ENCODE data around the gene APBB1. TPM values are rescaled to one million over a fixed set of nuclear protein-coding genes. Genes with fewer than 3 reads are reported as not detected.

Gene APBB1
- total and polyA plus RNA-seq, 7 experiments from 2014 or later: 46.9 to 293 (median 173) TPM

DNA sequence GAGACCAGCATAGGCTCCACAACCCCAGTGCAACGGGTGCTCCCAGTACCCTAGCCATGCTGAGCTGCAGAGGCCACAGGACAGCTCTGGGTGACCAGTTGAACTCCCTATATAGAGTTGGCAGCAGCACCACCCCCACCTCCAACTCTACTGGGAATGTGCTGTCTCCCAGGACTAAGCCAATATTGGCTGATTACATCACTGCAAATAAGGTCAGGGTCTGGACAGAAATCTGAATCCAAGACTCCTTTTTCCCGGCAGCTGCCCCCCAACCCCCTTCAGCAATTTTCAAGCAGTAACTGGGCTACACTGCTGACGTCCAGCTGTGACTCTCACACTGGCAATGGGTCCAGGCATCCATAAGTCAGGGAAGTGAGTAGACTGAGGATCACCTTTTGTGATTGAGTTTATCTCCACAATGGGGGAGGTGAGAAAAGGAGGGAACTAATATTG, 22.0 kb upstream of the APBB1 start, which contains the start of gene HPX:
Gene HPX, minus strand, starts transcription at position 82 of the 453 bp plus-strand sequence. Its CDS starts 24 bp downstream, at position 58.
- intact Hi-C loops (cut with micrococcal nuclease): loop anchor here (5.0 kb wide), 3 partner anchors 41 to 189 kb away; partner anchors contain the start of genes ARFIP2 (in 1 of the 2) and TIMM10B (in 1 of the 2)
- Mint-ChIP-seq H3K4me3 (no peak within 1 kb of the TSS), H3K27me3 (peaks cover 0 to 7% (median 0%) of the 10 kb centered on the region in 5 donors)

GRCh38 chr11:6438979-6439571, 20.2 kb upstream of the APBB1 start:
- DNase-seq (peak in 5 of 9 donors; percentile 18 to 39 (median 30)), ATAC-seq (peak; percentile 67)
- intact Hi-C loops (cut with micrococcal nuclease): loop anchor here (1.0 to 5.0 kb wide), 6 partner anchors 20 to 244 kb away; partner anchors contain the start of genes APBB1 (in 2 of the 2), ARFIP2 (in 1 of the 2), MRPL17 (in 1 of the 2) and TIMM10B (in 1 of the 2)
- Mint-ChIP-seq H3K4me3 (no peak overlapping the region), H3K36me3 (peaks cover 0 to 3% (median 0%) of the 10 kb centered on the region in 5 donors), H3K4me1 (peaks cover 0 to 10% (median 4%) of the 10 kb centered on the region in 7 donors), H3K9me3 (no peaks in the 10 kb centered on the region), H3K27me3 (no peaks in the 10 kb centered on the region), H3K27ac (no peak overlapping the region)
- Histone ChIP-seq H3K9me3 (ENCODE audit: control insufficient read depth in 2 of 3, low read length in 3 of 3) (no peaks in the 10 kb centered on the region), H3K4me1 (ENCODE audit: control insufficient read depth in 2 of 2, insufficient read depth in 2 of 2, low read length in 2 of 2) (peaks cover 22 to 30% of the 10 kb centered on the region in 2 donors), H3K4me3 (ENCODE audit: low read length) (no peak overlapping the region), H3K27me3 (ENCODE audit: control insufficient read depth in 2 of 2, insufficient read depth in 2 of 2, low read length in 2 of 2) (no peaks in the 10 kb centered on the region), H3K36me3 (ENCODE audit: control insufficient read depth in 2 of 3, insufficient read depth in 3 of 3, low read length in 3 of 3) (no peaks in the 10 kb centered on the region), H3K27ac (ENCODE audit: low read depth, low read length) (no peak overlapping the region)
- POLR2A ChIA-PET: interaction anchor here (0.8 to 2.9 kb wide), 7 partner anchors 21 to 60 kb away, joined by 3 to 26 read pairs (median 8); partner anchors contain the start of genes APBB1, ARFIP2 and TIMM10B
- CTCF ChIA-PET: interaction anchor here (0.9 to 13.9 kb wide), 5 partner anchors 12 to 66 kb away, joined by 3 to 573 read pairs (median 3); partner anchors contain the start of gene SMPD1

More for the DNA sequence above, 22.0 kb upstream of the APBB1 start, which contains the start of gene HPX:
- peak within 1 kb of the TSS in 1 of 9 donors; percentile 28 for H3K27ac Mint-ChIP-seq
- H3K4me3 ChIP-seq (ENCODE audit: low read length): no peak within 1 kb of the TSS
- H3K27me3 ChIP-seq (ENCODE audit: control insufficient read depth in 2 of 2, insufficient read depth in 2 of 2, low read length in 2 of 2): no peaks in the 10 kb centered on the region
- H3K9me3 Mint-ChIP-seq: no peaks in the 10 kb centered on the region
- peaks cover 0 to 7% (median 1%) of the 10 kb centered on the region in 7 donors for H3K4me1 Mint-ChIP-seq
- no peaks in the 10 kb centered on the region for H3K36me3 ChIP-seq (ENCODE audit: control insufficient read depth in 2 of 3, insufficient read depth in 3 of 3, low read length in 3 of 3)
- POLR2A ChIA-PET: interaction anchor here (0.6 to 6.1 kb wide), 6 partner anchors 12 to 216 kb away, joined by 3 to 73 read pairs (median 3); partner anchors contain the start of gene SMPD1
- ATAC-seq: no peak
- H3K36me3 Mint-ChIP-seq: peaks cover 0 to under 1% (median 0%) of the 10 kb centered on the region in 5 donors
- H3K9me3 ChIP-seq (ENCODE audit: control insufficient read depth in 2 of 3, low read length in 3 of 3): no peaks in the 10 kb centered on the region
- DNase-seq: no peak
- H3K27ac ChIP-seq (ENCODE audit: low read depth, low read length): no peak within 1 kb of the TSS
- peaks cover 22 to 30% of the 10 kb centered on the region in 2 donors for H3K4me1 ChIP-seq (ENCODE audit: control insufficient read depth in 2 of 2, insufficient read depth in 2 of 2, low read length in 2 of 2)
- CTCF ChIA-PET: interaction anchor here (1.0 to 13.9 kb wide), 8 partner anchors 10 to 65 kb away, joined by 3 to 573 read pairs (median 4); partner anchors contain the start of genes APBB1 and SMPD1

DNA sequence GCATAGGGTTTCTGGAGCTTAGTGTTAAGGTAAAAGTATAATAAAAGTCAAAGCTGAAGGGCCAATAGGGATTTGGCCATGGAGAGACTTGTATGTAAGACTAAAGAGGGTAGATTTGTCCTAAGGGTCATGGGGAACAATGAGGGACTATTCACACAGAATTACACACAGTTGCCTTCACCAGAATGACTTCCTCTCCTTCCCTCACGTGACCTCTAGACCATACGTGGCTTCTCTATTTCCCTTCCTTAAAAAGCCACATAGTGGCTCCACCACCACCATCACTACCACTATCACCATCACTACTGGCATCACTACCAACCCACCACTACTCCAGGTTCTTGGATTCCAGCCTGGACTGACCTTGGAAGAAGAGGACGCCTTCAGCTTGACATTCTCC, 19.1 kb upstream of the APBB1 start:
- Histone ChIP-seq H3K4me1 (ENCODE audit: control insufficient read depth in 2 of 2, insufficient read depth in 2 of 2, low read length in 2 of 2) (peaks cover 22 to 25% of the 10 kb centered on the region in 2 donors), H3K9me3 (ENCODE audit: control insufficient read depth in 2 of 3, low read length in 3 of 3) (no peaks in the 10 kb centered on the region), H3K4me3 (ENCODE audit: low read length) (no peak overlapping the region), H3K27me3 (ENCODE audit: control insufficient read depth in 2 of 2, insufficient read depth in 2 of 2, low read length in 2 of 2) (no peaks in the 10 kb centered on the region), H3K27ac (ENCODE audit: low read depth, low read length) (no peak overlapping the region), H3K36me3 (ENCODE audit: control insufficient read depth in 2 of 3, insufficient read depth in 3 of 3, low read length in 3 of 3) (no peaks in the 10 kb centered on the region)
- DNase-seq: peak in 1 of 9 donors; percentile 12
- H3K4me1 Mint-ChIP-seq: peaks cover 0 to 10% (median 4%) of the 10 kb centered on the region in 7 donors
- H3K27me3 Mint-ChIP-seq: peaks cover 0 to 4% (median 0%) of the 10 kb centered on the region in 5 donors
- no peak overlapping the region for H3K27ac Mint-ChIP-seq
- ChIA-PET CTCF (interaction anchor here (0.5 to 13.9 kb wide), 6 partner anchors 17 to 77 kb away, joined by 3 to 573 read pairs (median 3); partner anchors contain the start of gene SMPD1), POLR2A (interaction anchor here (0.7 to 2.9 kb wide), 10 partner anchors 11 to 59 kb away, joined by 3 to 26 read pairs (median 4); partner anchors contain the start of gene APBB1)
- peaks cover 0 to 3% (median 0%) of the 10 kb centered on the region in 5 donors for H3K36me3 Mint-ChIP-seq
- no peak overlapping the region for H3K4me3 Mint-ChIP-seq
- intact Hi-C loops (cut with micrococcal nuclease): loop anchor here (1.0 to 5.0 kb wide), 5 partner anchors 19 to 43 kb away; partner anchors contain the start of genes APBB1 (in 2 of the 2), ARFIP2 (in 1 of the 2), TIMM10B (in 1 of the 2) and TRIM3 (in 1 of the 2)
- peak; percentile 71 for ATAC-seq
- H3K9me3 Mint-ChIP-seq: no peaks in the 10 kb centered on the region

- Histone ChIP-seq H3K27me3 (ENCODE audit: control insufficient read depth in 2 of 2, insufficient read depth in 2 of 2, low read length in 2 of 2) (no peaks in the 10 kb centered on the region), H3K4me3 (ENCODE audit: low read length) (no peak overlapping the region), H3K9me3 (ENCODE audit: control insufficient read depth in 2 of 3, low read length in 3 of 3) (no peaks in the 10 kb centered on the region), H3K27ac (ENCODE audit: low read depth, low read length) (no peak overlapping the region), H3K4me1 (ENCODE audit: control insufficient read depth in 2 of 2, insufficient read depth in 2 of 2, low read length in 2 of 2) (peaks cover 22 to 25% of the 10 kb centered on the region in 2 donors), H3K36me3 (ENCODE audit: control insufficient read depth in 2 of 3, insufficient read depth in 3 of 3, low read length in 3 of 3) (no peaks in the 10 kb centered on the region)
- intact Hi-C loops (cut with micrococcal nuclease): loop anchor here in 1 of 2 donors (5.0 kb wide), 1 partner anchor 35 kb away; the partner anchor contains the start of gene TRIM3
- CTCF ChIA-PET: interaction anchor here (0.9 to 13.9 kb wide), 4 partner anchors 16 to 56 kb away, joined by 3 to 573 read pairs (median 44); partner anchors contain the start of gene SMPD1
- POLR2A ChIA-PET: interaction anchor here (0.6 to 2.9 kb wide), 13 partner anchors 10 to 170 kb away, joined by 3 to 26 read pairs (median 4); partner anchors contain the start of gene APBB1
- Mint-ChIP-seq H3K4me3 (no peak overlapping the region), H3K4me1 (peaks cover 0 to 10% (median 4%) of the 10 kb centered on the region in 7 donors), H3K9me3 (no peaks in the 10 kb centered on the region), H3K27ac (no peak overlapping the region), H3K27me3 (peaks cover 0 to 4% (median 0%) of the 10 kb centered on the region in 5 donors), H3K36me3 (peaks cover 0 to 3% (median 0%) of the 10 kb centered on the region in 5 donors)
- ATAC-seq (no peak), DNase-seq (no peak)
Measured at GRCh38 chr11:6437423-6437822, 18.5 kb upstream of the APBB1 start.

DNA sequence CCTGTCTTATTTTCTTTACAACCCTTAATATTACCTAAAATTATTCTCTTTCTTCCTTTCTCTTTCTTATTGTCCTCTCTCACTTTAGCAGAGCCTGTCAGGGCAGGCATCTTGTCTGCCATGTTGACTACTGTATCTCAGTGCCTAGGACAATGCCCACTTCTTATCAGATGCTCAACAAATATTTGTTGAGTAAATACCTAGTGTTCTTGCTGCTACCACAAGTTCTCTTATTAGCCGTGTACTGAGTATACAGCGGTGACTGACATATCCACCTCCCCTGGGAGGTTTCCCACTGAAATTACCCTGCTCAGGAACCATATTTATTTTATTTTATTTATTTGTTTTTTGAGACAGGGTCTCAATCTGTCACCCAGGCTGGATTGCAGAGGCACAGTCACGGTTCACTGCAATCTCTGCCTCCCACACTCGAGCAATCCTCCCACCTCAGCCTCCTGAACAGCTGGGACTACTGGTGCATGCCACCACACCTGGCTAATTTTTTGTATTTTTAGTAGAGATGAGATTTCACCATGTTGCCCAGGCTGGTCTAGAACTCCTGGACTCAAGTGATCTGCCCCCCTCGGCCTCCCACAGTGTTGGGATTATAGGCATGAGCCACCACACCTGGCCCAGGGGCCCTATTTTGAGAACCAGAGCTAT, 15.2 kb upstream of the APBB1 start:
- Histone ChIP-seq H3K36me3 (ENCODE audit: control insufficient read depth in 2 of 3, insufficient read depth in 3 of 3, low read length in 3 of 3) (no peaks in the 10 kb centered on the region), H3K27ac (ENCODE audit: low read depth, low read length) (no peak overlapping the region), H3K4me3 (ENCODE audit: low read length) (no peak overlapping the region), H3K9me3 (ENCODE audit: control insufficient read depth in 2 of 3, low read length in 3 of 3) (no peaks in the 10 kb centered on the region), H3K27me3 (ENCODE audit: control insufficient read depth in 2 of 2, insufficient read depth in 2 of 2, low read length in 2 of 2) (no peaks in the 10 kb centered on the region), H3K4me1 (ENCODE audit: control insufficient read depth in 2 of 2, insufficient read depth in 2 of 2, low read length in 2 of 2) (peaks cover 17% of the 10 kb centered on the region in 2 donors)
- POLR2A ChIA-PET: interaction anchor here (0.5 to 2.0 kb wide), 4 partner anchors 15 to 85 kb away, joined by 3 to 8 read pairs (median 4); partner anchors contain the start of gene APBB1
- no peak for DNase-seq
- peak overlapping the region in 2 of 9 donors; percentile 28 to 63 for H3K27ac Mint-ChIP-seq
- no peaks in the 10 kb centered on the region for H3K9me3 Mint-ChIP-seq
- H3K4me1 Mint-ChIP-seq: peaks cover 4 to 20% (median 6%) of the 10 kb centered on the region in 7 donors
- intact Hi-C loops (cut with micrococcal nuclease): no loop called here
- no peak for ATAC-seq
- H3K27me3 Mint-ChIP-seq: peaks cover 0 to 4% (median 0%) of the 10 kb centered on the region in 5 donors
- CTCF ChIA-PET: interaction anchor here (1.2 to 2.5 kb wide), 2 partner anchors 10 to 55 kb away, joined by 3 to 7 read pairs; no protein-coding TSS in a partner anchor
- H3K36me3 Mint-ChIP-seq: peaks cover 0 to 3% (median 0%) of the 10 kb centered on the region in 5 donors
- H3K4me3 Mint-ChIP-seq: no peak overlapping the region

All from naive thymus-derived CD4-positive, alpha-beta T cell (primary cell).